Fibroblast of skin of right biceps (primary cell): ENCODE results near the gene LCE4A.

Experiments
- DNase-seq: peaks from one replicate; pipeline ENCODE4 v3.0.0-alpha.2; 2013

The LCE4A gene

DNA sequence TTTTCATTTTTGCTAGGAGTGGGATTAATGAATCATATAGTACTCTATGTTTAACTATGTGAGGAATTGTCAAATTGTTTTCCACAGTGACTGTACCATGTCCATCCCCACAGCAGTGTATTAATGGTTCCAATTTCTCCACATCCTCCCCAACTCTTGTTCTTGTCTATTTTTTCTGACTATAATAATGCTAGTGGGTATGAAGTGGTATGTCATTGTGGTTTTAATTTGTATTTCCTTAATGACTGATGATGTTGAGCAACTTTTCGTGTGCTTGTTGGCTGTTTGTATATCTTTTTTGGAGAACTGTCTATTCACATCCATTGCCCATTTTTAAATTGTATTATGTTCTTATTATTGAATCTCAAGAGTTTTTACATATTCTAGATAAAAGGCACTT, 39.9 kb downstream of the LCE4A start:
- DNase-seq = peak; percentile 15

DNA sequence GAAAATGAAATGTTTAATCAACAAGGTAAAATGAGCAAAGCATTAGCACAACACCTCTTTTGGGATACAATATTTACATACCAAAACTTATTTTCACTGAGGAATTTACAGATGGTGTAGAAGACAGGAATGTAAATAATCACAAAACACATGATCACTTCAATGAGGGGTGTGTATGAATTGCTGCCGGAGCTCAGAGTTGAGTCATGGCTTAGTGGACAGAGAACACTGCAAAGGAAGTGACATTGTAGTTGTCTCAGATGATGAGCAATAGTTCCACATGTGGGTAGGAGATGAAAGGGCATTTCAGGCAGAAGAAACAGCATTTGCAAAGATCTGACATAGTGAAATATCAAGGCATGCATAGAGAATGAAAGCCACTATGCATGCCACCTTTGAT, 44.3 kb downstream of the LCE4A start:
- peak; percentile 58 for DNase-seq

DNA sequence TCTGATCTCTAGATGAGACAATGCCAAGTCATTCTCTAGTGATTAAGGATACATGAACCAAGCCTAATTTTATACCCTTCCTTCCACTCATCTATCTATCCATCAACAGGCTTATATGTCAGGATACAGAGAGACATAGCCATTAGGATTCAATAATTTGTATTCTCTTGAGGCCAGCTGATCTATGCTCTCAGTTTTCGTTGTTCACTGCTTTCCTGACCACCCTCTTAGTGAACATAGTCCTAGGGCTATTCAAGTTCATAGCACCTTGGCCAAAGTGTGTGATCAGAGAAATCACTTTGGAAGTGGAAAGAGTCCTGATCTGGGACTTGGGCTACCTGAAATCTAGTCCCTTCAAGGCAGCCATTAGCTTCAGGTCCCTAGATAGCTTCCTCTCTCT, 45.6 kb downstream of the LCE4A start:
- DNase-seq = no peak

DNA sequence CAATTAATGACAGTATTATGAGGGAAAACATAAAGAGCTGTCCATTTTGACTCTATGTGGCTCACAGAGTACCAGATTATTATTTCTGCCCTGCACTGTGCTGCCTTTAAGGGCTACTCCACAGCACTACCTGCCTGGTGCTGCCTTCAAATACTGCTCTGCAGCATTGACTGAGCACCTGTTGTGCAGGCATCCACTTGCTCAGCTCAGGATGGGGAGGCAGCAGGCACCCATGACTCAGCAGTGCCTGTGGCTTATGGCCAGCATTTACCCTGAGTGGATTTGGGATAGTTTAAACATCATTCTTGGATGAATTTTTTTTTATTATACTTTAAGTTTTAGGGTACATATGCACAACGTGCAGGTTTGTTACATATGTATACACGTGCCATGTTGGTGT, 48.9 kb downstream of the LCE4A start:
- no peak for DNase-seq

DNA sequence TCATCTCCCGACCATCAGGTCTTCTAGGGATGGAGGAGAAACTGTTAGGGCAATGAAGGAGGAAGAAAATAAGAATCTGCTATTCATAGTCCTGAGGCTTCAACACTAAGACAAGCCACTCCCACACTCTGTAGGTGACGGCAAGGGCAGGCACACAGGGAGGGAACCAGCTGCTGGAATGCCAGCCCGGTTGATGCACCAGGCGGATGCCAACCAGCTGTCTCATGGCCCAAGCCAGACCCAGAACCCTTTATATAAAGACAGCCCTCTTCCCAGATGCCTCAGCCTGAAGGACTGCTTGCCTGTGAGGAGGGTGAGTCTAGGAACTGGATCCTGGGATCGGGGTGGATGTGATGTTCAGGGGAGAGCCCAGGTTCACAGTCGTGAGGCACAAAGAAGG, 49.8 kb downstream of the LCE4A start, which contains the start of gene KPRP:
Gene KPRP (plus strand): TSS at position 279 of the 400 bp plus-strand sequence. CDS start 1,564 bp downstream, outside the sequence.
- no peak for DNase-seq

DNA sequence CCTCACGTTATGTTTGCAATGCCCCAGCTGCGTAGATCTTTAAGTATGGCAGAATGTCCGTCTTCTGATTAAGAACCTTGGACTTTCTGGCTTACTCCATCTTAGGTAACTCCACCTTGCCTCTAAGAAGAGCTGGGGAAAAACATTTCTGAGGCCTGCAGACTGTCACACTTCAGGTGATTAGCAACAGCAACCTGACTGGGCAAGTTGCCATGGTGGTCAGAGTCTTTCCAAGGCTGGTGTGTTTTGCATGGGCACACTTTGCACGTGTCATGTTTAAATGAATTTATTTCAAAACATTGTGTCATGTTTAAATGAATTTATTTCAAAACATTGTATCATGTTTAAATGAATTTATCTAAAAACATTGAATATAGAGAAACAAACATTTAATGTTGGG, 50.7 kb downstream of the LCE4A start:
- DNase-seq = no peak
